Astrocyte of the cerebellum (primary cell): ENCODE data around the gene APCDD1.

Experiments
- DNase-seq: peaks from one replicate; pipeline ENCODE4 v3.0.0-alpha.2; 2011; ENCODE audit warnings: low read depth
- H3K4me3 ChIP-seq: 2 replicates; pipeline ENCODE4 v1.5.1; 2011; ENCODE audit warnings: mild to moderate bottlenecking, low read depth, low read length, moderate library complexity
- in situ Hi-C: cut with HindIII; loops from 2 replicates; pipeline ENCODE4 v1.10.0; 2017; ENCODE audit warnings: low sequenced_read_pairs
- TF ChIP-seq, protein P1 (sequence below): IDR thresholded peaks from 2 replicates; pipeline ENCODE4 v1.5.1; 2012; ENCODE audit warnings: low read length, low read depth, moderate library complexity, mild to moderate bottlenecking; ENCODE audit errors: missing control alignments

Gene APCDD1

DNA sequence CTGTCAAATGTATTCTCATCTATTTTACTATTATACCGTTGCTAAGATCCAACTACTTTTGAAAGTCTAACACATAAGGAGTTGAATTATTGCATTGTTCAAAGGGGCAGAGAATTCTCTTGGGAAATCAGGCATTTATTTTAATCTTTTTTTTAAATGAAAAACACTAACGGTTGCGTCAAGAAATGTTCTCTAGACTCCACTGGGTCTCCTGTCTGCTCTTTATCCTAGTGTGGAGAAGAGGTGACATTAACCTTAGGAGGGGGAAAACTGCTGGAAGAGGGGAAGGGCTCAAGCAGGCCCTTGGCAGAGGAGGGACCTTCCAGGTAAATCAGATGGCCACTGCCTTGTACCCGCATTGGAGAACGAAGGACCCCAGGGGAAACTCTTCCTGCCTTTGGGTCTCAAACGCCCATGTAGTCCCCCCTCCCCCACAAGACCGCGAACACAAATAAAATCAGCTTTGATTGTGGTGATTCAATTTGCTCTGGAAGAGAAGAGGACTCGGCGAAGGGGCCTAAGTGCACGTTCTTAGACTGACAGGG lies 1.1 kb upstream of the APCDD1 start:
- H3K4me3 ChIP-seq = no peak overlapping the region
- no peak for DNase-seq
- in situ Hi-C loops = no loop called here
- TF ChIP-seq, protein P1, sequence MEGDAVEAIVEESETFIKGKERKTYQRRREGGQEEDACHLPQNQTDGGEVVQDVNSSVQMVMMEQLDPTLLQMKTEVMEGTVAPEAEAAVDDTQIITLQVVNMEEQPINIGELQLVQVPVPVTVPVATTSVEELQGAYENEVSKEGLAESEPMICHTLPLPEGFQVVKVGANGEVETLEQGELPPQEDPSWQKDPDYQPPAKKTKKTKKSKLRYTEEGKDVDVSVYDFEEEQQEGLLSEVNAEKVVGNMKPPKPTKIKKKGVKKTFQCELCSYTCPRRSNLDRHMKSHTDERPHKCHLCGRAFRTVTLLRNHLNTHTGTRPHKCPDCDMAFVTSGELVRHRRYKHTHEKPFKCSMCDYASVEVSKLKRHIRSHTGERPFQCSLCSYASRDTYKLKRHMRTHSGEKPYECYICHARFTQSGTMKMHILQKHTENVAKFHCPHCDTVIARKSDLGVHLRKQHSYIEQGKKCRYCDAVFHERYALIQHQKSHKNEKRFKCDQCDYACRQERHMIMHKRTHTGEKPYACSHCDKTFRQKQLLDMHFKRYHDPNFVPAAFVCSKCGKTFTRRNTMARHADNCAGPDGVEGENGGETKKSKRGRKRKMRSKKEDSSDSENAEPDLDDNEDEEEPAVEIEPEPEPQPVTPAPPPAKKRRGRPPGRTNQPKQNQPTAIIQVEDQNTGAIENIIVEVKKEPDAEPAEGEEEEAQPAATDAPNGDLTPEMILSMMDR = no peak

GRCh38 chr18:10454681-10455557 lies 484 bp downstream of the APCDD1 start:
- peak overlapping the region; percentile 54 for H3K4me3 ChIP-seq
- TF ChIP-seq, protein P1 = no peak
- in situ Hi-C loops = no loop called here
- DNase-seq = no peak

DNA sequence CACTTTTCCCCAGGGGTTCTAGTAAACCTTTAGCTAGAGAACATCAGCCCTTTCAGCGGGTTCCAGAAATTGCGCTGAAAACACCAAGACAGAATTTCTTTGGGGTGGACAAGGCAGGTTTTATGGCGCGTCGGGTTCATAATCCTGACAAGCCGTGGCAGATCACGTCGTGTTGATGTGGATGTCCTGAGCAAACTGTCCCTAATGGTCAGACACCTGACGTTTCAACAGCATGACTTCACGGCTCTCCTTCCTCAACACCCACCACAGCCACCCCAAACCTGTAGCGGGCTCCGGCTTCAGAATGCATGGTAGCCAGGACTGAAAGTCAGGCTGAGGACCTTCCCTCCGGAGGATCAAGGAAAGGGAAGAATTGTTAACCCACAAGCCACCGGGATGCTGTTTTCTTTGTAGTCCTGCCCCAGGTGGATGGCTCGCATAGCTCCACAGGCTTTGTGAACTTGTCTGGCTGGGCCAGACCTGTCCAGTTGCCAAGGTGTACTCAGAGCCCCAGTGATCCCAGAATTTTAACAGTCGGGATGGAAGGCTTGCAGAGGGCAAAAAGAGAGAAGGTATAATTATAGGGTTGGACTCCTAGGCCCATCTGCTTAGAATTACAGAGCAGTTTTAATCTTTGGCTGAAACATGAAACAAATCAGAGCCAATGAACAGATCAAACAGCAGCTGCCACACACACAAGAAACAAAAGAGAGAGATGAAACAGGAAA lies 1.5 kb downstream of the APCDD1 start:
- DNase-seq = no peak
- H3K4me3 ChIP-seq = peak overlapping the region; percentile 54
- in situ Hi-C loops = no loop called here
- TF ChIP-seq, protein P1 = no peak

DNA sequence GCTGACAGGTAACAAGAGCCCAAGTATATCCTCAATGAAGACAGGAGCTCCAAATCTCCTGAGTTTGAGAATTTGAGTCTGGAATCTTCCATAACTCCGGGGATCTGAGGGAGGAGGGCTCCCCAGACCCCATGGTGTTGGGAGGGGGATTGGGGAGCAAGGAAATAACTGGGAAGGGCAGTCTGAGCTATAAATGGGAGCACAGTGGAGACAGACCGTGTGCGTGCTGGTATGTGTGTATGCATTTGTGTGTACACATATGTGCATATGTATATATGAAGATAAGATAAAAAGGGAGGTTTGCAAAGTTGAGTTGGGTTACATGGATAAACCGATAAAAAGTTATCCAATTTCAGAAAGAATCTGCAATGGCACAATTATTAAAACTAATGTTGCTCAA lies 2.3 kb downstream of the APCDD1 start:
- H3K4me3 ChIP-seq = no peak overlapping the region
- in situ Hi-C loops = no loop called here
- no peak for DNase-seq
- TF ChIP-seq, protein P1 = no peak

- DNase-seq = no peak
- TF ChIP-seq, protein P1 = no peak
- in situ Hi-C loops = no loop called here
- H3K4me3 ChIP-seq = no peak overlapping the region
Observed at GRCh38 chr18:10457128-10457527, 2.7 kb downstream of the APCDD1 start.

GRCh38 chr18:10457767-10458166 lies 3.3 kb downstream of the APCDD1 start:
- H3K4me3 ChIP-seq = no peak overlapping the region
- TF ChIP-seq, protein P1 = no peak
- peak; percentile 16 for DNase-seq
- in situ Hi-C loops = no loop called here
